Thoracic aorta (tissue), 2 donors: ENCODE measurements around the gene BTBD16. TPM values are rescaled to one million over a fixed set of nuclear protein-coding genes. Genes with fewer than 3 reads are reported as not detected.

Experiments used
- ATAC-seq: fragments of 150-250 bp; one replicate; pipeline ENCODE4 v1.8.0; 2017; ENCODE audit warnings: low read depth; ENCODE audit not compliant: insufficient number of reproducible peaks, low FRiP score
- DNase-seq: peaks from one replicate; pipeline ENCODE4 v3.0.0-alpha.2; 2020; ENCODE audit warnings: low spot score
- H3K27ac ChIP-seq, 2 donors: fragments of 200-600 bp; sonication (generic); 1 replicate in 1 of 2; 2 replicates in 1 of 2; pipeline ENCODE4 v1.5.1; 2016; ENCODE audit warnings: mild to moderate bottlenecking in 2 of 2, moderate library complexity in 2 of 2
- H3K27me3 ChIP-seq: fragments of 200-600 bp; sonication (generic); replicated peaks from 2 replicates; pipeline ENCODE4 v1.6.0; 2016; ENCODE audit warnings: mild to moderate bottlenecking; ENCODE audit not compliant: insufficient read depth
- H3K36me3 ChIP-seq: fragments of 200-600 bp; sonication (generic); one replicate; pipeline ENCODE4 v1.5.1; 2016
- H3K4me1 ChIP-seq, 2 donors: fragments of 200-600 bp; sonication (generic); 1 replicate in 1 of 2; 2 replicates in 1 of 2; pipeline versions ENCODE4 v1.5.1 to v1.6.0; 2016; ENCODE audit warnings: low read depth in 2 of 2, mild to moderate bottlenecking in 1 of 2; ENCODE audit not compliant: control insufficient read depth in 1 of 2
- H3K4me3 ChIP-seq: fragments of 200-600 bp; sonication (generic); 2 replicates; pipeline ENCODE4 v1.5.1; 2016; ENCODE audit warnings: mild to moderate bottlenecking
- H3K9me3 ChIP-seq: fragments of 200-600 bp; sonication (generic); 2 replicates; pipeline ENCODE4 v1.5.1; 2016
- total RNA-seq, 2 donors: library from RNA; depleted of rRNA; stranded (reverse); fragments of >200 nt; gene quantifications; one replicate each; pipeline versions ENCODE4 v1.1.0 to v1.2.3, GENCODE V29; 2016
- TF ChIP-seq, protein P1 (sequence below): fragments of 200-600 bp; sonication (generic); IDR thresholded peaks from one replicate; pipeline ENCODE4 v1.5.1; 2019; ENCODE audit warnings: antibody characterized with exemption

The BTBD16 gene
- total RNA-seq, 2 donors from 2014 or later, result not detected

DNA sequence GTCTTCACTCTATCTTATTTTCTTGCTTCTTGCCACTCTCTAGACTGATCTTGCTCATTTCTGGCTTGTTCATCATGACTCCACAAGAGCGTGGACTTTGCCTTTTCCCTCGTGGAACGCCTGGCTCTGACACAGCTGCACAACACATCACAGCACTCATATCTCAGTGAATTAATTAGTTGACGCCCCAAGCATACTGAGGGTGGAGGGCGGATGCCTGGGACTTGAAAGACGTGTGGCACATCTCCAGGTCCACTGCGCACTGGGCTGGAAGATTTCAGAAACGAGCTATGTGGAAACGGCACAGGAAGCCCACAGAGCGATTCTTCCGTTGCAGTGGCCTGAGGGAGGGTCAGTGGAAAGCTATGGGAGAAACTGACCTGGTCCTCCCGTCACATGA, 79.8 kb downstream of the BTBD16 start:
- Histone ChIP-seq H3K27me3 (no peaks in the 10 kb centered on the region), H3K27ac (no peak overlapping the region), H3K36me3 (no peaks in the 10 kb centered on the region), H3K4me3 (no peak overlapping the region), H3K4me1 (no peaks in the 10 kb centered on the region), H3K9me3 (no peaks in the 10 kb centered on the region)
- TF ChIP-seq, protein P1, sequence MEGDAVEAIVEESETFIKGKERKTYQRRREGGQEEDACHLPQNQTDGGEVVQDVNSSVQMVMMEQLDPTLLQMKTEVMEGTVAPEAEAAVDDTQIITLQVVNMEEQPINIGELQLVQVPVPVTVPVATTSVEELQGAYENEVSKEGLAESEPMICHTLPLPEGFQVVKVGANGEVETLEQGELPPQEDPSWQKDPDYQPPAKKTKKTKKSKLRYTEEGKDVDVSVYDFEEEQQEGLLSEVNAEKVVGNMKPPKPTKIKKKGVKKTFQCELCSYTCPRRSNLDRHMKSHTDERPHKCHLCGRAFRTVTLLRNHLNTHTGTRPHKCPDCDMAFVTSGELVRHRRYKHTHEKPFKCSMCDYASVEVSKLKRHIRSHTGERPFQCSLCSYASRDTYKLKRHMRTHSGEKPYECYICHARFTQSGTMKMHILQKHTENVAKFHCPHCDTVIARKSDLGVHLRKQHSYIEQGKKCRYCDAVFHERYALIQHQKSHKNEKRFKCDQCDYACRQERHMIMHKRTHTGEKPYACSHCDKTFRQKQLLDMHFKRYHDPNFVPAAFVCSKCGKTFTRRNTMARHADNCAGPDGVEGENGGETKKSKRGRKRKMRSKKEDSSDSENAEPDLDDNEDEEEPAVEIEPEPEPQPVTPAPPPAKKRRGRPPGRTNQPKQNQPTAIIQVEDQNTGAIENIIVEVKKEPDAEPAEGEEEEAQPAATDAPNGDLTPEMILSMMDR, result no peak
- no peak for DNase-seq
- ATAC-seq, result no peak

DNA sequence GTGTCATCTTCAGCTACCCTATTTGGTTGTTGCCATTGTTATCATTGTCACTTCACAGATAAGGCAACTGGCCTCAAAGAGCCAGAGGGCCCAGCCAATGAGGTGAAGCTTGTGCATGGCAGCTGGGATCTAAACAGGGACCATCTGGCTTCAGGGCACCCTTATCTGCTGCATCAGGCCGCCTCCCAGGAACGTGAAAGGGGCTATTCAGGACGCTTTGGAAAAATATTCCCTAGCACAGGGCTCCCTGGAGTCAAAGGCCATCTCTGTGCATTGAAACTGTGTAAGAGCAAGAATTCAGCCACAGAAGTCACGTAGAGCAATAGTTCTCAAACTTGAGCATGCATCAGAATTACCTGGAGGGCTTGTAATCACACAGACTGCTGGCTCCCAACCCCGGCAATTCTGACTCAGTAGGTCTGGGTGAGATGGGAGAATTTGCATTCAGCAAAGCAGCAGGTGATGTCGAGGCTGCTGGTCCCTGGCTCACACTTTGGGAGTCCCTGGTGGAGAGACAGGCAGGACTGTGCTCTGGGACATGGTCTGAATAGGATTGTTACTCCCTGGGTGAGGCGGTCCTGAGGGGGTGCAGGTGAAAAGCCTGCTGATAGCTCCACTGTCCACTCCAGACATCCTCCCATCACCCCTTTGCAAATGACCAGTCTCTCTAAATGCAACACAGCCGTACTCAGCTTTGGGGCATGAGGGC, 81.9 kb downstream of the BTBD16 start:
- no peaks in the 10 kb centered on the region for H3K36me3 ChIP-seq
- no peak overlapping the region for H3K4me3 ChIP-seq
- TF ChIP-seq, protein P1, result no peak
- H3K4me1 ChIP-seq, result no peaks in the 10 kb centered on the region
- DNase-seq, result no peak
- ATAC-seq, result no peak
- no peaks in the 10 kb centered on the region for H3K27me3 ChIP-seq
- no peaks in the 10 kb centered on the region for H3K9me3 ChIP-seq
- H3K27ac ChIP-seq, result no peak overlapping the region

DNA sequence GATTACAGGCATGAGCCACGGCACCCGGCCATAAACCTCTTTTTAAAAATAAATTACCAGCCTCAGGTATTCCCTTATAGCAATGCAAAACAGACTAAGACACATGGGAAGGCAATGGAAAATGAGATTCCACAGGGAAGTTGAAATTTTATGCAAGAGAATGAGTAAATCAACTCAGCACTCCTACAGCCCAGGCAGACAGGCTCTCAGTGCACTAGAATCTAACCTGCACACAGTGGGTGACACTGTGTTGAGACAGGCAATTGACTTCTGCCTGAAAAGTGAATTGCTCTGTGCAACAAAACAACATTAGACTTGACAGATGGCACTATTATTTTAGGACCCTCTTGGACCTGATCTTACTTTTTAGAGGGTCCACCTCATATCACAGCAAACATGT, 83.3 kb downstream of the BTBD16 start:
- H3K4me3 ChIP-seq, result no peak overlapping the region
- H3K27me3 ChIP-seq, result no peaks in the 10 kb centered on the region
- H3K27ac ChIP-seq, result no peak overlapping the region
- no peaks in the 10 kb centered on the region for H3K9me3 ChIP-seq
- ATAC-seq (no peak), DNase-seq (no peak)
- no peaks in the 10 kb centered on the region for H3K36me3 ChIP-seq
- no peaks in the 10 kb centered on the region for H3K4me1 ChIP-seq
- TF ChIP-seq, protein P1, result no peak

DNA sequence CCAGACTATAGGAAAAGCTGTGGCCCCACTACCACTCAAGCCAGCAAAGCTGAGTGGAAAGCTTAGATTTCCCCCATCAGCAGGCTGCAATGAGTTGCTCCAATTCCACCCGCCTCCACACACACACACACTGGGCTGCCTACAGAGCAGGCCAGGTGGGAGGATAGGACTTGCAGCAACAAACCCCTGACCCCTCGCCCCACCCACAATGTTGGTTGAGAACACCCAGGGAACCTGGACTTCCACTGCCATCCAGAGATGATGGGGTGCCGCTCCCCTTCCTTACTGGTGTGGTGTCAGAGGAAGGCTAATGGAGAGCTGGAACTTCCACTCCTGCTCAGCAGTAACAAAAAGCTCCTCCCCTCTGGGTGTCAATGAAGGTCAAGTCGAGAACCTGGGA, 86.6 kb downstream of the BTBD16 start:
- H3K4me1 ChIP-seq, result peaks cover 0 to 1% of the 10 kb centered on the region in 2 donors
- TF ChIP-seq, protein P1, result no peak
- H3K36me3 ChIP-seq, result no peaks in the 10 kb centered on the region
- H3K4me3 ChIP-seq, result no peak overlapping the region
- no peak for ATAC-seq
- no peak for DNase-seq
- no peaks in the 10 kb centered on the region for H3K27me3 ChIP-seq
- H3K27ac ChIP-seq, result no peak overlapping the region
- H3K9me3 ChIP-seq, result no peaks in the 10 kb centered on the region

DNA sequence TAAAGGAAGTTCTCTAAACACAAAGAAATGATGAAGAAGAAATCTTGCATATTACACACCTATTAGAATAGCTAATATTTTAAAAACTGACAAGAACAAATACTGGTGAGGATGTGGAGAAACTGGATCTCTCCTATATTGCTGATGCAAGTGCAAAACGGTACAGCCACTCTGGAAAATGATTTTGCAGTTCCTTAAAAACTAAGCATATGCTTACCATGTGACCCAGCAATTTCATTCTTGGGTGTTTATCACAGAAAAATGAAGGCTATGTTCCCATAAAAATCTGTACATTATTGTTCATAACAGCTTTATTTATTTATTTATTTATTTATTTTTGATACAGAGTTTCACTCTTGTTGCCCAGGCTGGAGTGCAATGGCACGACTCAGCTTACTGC, 88.5 kb downstream of the BTBD16 start:
- peaks cover 3 to 20% of the 10 kb centered on the region in 2 donors for H3K4me1 ChIP-seq
- TF ChIP-seq, protein P1, result no peak
- no peaks in the 10 kb centered on the region for H3K27me3 ChIP-seq
- H3K36me3 ChIP-seq, result no peaks in the 10 kb centered on the region
- DNase-seq (no peak), ATAC-seq (no peak)
- H3K4me3 ChIP-seq, result no peak overlapping the region
- no peak overlapping the region for H3K27ac ChIP-seq
- H3K9me3 ChIP-seq, result no peaks in the 10 kb centered on the region
